Measurements from ENCODE around the gene WDR53. TPM values are rescaled to one million over a fixed set of nuclear protein-coding genes. Genes with fewer than 3 reads are reported as not detected.
"Not testable (repeated sequence)": the region's sequence is repeated elsewhere in the genome, so short reads cannot be mapped to it uniquely, and the experiment has no call there.

WDR53 gene
- total RNA-seq, 1 donor from 2014 or later, result 13.4 TPM

DNA sequence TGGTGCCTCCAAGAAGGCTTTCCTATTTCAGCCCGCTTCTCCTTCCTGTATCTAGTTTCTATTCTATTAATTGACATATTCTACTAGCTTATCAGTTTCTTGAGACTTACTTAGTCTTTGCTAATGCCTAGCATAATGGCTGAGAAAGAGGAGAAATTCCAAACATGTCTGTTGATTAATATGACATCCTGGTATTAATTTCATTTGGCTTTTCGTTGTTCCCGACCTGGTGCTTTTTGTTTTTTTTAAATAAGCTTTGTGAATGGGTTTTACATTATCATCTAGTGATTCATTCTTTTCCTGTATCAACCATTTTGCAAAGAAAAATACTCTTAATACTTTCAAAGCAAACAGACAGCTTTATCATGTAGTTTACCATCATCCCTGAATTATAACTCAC lies 13.1 kb downstream of the WDR53 start:
- no peak for DNase-seq (ENCODE audit: low spot score in 2 of 2, unreplicated experiment in 2 of 2)
- Mint-ChIP-seq H3K9me3 (peaks cover 3% of the 10 kb centered on the region), H3K4me1 (no peaks in the 10 kb centered on the region), H3K27me3 (ENCODE audit: low read depth) (no peaks in the 10 kb centered on the region), H3K4me3 (no peak overlapping the region), H3K36me3 (peaks cover 10% of the 10 kb centered on the region), H3K27ac (no peak overlapping the region)
- TF ChIP-seq, protein P1, sequence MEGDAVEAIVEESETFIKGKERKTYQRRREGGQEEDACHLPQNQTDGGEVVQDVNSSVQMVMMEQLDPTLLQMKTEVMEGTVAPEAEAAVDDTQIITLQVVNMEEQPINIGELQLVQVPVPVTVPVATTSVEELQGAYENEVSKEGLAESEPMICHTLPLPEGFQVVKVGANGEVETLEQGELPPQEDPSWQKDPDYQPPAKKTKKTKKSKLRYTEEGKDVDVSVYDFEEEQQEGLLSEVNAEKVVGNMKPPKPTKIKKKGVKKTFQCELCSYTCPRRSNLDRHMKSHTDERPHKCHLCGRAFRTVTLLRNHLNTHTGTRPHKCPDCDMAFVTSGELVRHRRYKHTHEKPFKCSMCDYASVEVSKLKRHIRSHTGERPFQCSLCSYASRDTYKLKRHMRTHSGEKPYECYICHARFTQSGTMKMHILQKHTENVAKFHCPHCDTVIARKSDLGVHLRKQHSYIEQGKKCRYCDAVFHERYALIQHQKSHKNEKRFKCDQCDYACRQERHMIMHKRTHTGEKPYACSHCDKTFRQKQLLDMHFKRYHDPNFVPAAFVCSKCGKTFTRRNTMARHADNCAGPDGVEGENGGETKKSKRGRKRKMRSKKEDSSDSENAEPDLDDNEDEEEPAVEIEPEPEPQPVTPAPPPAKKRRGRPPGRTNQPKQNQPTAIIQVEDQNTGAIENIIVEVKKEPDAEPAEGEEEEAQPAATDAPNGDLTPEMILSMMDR (IDR thresholded peaks at IDR 0.05; ENCODE audit: unreplicated experiment), result no peak

DNA sequence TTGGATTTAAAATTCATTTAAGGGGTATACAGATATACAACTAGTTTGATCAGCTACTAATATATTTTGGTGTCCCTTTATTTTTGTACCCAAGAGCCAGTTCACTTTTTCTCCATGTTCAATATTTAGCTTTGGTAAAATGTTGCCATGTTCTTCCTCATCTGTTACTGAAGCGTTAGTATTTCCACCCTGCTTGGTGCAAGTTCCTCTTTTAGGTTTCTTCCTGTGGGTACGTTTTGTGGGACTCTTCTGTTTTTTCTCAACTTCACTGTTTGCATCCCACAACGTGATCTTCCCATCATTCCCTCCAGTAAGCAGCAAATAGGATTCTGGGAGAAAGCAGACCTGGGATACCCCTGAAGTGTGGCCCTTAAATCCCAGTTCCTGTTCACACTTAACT lies 14.1 kb downstream of the WDR53 start:
- no peaks in the 10 kb centered on the region for H3K4me1 Mint-ChIP-seq
- no peaks in the 10 kb centered on the region for H3K27me3 Mint-ChIP-seq (ENCODE audit: low read depth)
- no peak overlapping the region for H3K27ac Mint-ChIP-seq
- H3K4me3 Mint-ChIP-seq, result no peak overlapping the region
- TF ChIP-seq, protein P1 (IDR thresholded peaks at IDR 0.05; ENCODE audit: unreplicated experiment), result no peak
- peaks cover 11% of the 10 kb centered on the region for H3K9me3 Mint-ChIP-seq
- DNase-seq (ENCODE audit: low spot score in 2 of 2, unreplicated experiment in 2 of 2), result no peak
- peaks cover 8% of the 10 kb centered on the region for H3K36me3 Mint-ChIP-seq

DNA sequence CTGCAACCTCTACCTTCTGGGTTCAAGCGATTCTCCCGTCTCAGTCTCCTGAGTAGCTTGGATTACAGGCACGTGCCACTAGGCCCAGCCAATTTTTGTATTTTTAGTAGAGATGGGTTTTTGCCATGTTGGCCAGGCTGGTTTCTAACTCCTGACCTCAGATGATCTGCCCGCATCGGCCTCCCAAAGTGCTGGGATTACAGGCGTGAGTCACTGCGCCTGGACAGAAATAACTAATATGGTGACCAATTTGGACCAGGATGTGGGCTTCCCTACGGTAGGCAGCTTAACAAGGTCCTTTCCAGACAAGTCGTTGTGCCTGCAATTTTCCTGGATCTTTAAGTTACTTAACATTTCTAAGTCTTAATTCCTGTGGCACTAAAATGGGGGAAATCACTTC lies 14.8 kb downstream of the WDR53 start:
- Mint-ChIP-seq H3K27ac (no peak overlapping the region), H3K27me3 (ENCODE audit: low read depth) (no peaks in the 10 kb centered on the region), H3K4me3 (no peak overlapping the region), H3K9me3 (peaks cover 13% of the 10 kb centered on the region), H3K36me3 (peaks cover 8% of the 10 kb centered on the region), H3K4me1 (no peaks in the 10 kb centered on the region)
- DNase-seq (ENCODE audit: low spot score in 2 of 2, unreplicated experiment in 2 of 2), result no peak
- TF ChIP-seq, protein P1 (IDR thresholded peaks at IDR 0.05; ENCODE audit: unreplicated experiment), result no peak

DNA sequence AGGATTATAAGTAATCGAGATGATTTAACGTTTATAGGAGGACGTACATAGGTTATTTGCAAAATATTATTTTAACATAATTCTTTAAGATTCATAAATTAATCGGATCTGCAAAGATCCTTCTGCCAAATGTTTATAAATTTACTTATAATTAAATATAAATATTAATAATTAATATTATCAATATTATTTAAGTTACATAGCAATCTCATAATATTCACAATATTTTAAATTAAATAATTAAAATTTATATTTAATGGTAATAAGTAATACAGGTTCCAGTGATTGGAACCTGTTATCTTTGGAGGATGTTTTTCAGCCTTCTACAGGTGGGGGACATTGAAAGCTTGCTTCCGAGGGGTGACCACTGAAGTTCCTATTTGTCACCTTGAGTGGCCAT lies 16.1 kb downstream of the WDR53 start:
- Mint-ChIP-seq H3K4me1 (no peaks in the 10 kb centered on the region), H3K4me3 (no peak overlapping the region), H3K27me3 (ENCODE audit: low read depth) (no peaks in the 10 kb centered on the region), H3K9me3 (peaks cover 18% of the 10 kb centered on the region), H3K36me3 (peaks cover 8% of the 10 kb centered on the region), H3K27ac (no peak overlapping the region)
- TF ChIP-seq, protein P1 (IDR thresholded peaks at IDR 0.05; ENCODE audit: unreplicated experiment), result no peak
- no peak for DNase-seq (ENCODE audit: low spot score in 2 of 2, unreplicated experiment in 2 of 2)

DNA sequence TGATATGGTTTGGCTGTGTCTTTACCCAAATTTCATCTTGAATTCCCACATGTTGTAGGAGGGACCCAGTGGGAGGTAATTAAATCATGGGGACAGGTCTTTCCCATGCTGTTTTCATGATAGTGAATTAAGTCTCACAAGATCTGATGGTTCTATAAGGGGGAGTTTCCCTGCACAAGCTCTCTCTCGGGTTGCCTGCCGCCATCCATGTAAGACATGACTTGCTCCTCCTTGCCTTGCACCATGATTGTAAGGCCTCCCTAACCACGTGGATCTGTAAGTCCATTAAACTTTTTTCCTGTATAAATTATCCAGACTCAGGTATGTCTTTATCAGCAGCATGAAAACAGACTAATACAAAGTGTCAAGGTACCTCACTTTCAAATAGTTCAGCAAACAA lies 18.2 kb downstream of the WDR53 start:
- not testable (repeated sequence) for DNase-seq (ENCODE audit: low spot score in 2 of 2, unreplicated experiment in 2 of 2); H3K27me3 Mint-ChIP-seq (ENCODE audit: low read depth); H3K4me3 Mint-ChIP-seq; H3K27ac Mint-ChIP-seq; H3K36me3 Mint-ChIP-seq; H3K4me1 Mint-ChIP-seq
- H3K9me3 Mint-ChIP-seq, result peaks cover 18% of the 10 kb centered on the region

DNA sequence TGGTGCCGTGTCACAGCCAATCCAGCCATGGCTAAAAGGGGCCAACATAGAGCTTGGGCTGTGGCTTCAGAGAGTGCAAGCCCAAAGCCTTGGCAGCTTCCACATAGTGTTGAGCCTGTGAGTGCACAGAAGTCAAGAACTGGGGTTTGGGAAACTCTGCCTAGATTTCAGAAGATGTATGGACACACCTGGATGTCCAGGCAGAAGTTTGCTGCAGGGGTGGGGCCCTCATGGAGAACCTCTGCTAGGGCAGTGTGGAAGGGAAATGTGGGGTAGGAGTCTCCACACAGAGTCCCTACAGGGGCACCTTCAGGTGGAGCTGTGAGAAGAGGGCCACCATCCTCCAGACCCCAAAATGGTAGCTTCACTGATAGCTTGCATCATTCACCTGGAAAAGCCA lies 19.0 kb downstream of the WDR53 start:
- H3K27me3 Mint-ChIP-seq (ENCODE audit: low read depth); H3K36me3 Mint-ChIP-seq; H3K4me1 Mint-ChIP-seq; H3K4me3 Mint-ChIP-seq; DNase-seq (ENCODE audit: low spot score in 2 of 2, unreplicated experiment in 2 of 2); H3K27ac Mint-ChIP-seq: not testable (repeated sequence)
- peaks cover 22% of the 10 kb centered on the region for H3K9me3 Mint-ChIP-seq

DNA sequence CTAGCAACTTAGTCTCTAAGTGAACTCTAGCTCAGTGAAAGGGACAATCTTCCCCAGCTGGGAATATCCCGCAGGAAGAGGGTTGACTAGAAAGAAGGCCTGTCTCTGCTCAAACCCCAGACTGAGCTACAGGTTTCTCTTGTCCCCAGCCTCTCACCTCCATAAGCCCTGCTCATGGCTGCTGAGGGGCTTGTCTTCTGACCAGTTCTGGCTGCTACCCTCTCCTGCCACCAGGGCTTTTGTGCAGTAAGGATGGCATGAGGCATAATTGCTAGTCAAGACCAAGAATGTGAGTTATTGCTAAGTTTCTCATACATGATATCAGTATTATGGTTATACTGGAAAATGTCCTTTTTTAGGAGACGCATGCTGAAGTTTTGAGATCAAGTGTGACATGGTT lies 21.3 kb downstream of the WDR53 start:
- DNase-seq (ENCODE audit: low spot score in 2 of 2, unreplicated experiment in 2 of 2), result no peak
- Mint-ChIP-seq H3K9me3 (peaks cover 22% of the 10 kb centered on the region), H3K4me1 (no peaks in the 10 kb centered on the region), H3K4me3 (no peak overlapping the region), H3K27ac (no peak overlapping the region), H3K27me3 (ENCODE audit: low read depth) (peaks cover 4% of the 10 kb centered on the region), H3K36me3 (peaks cover 2% of the 10 kb centered on the region)
- TF ChIP-seq, protein P1 (IDR thresholded peaks at IDR 0.05; ENCODE audit: unreplicated experiment), result no peak

All from mesothelial cell of epicardium (in vitro differentiated cells).